Measurements from ENCODE around the gene LTBR.
"Not testable (repeated sequence)": the region's sequence is repeated elsewhere in the genome, so short reads cannot be mapped to it uniquely, and the experiment has no call there.

LTBR gene

DNA sequence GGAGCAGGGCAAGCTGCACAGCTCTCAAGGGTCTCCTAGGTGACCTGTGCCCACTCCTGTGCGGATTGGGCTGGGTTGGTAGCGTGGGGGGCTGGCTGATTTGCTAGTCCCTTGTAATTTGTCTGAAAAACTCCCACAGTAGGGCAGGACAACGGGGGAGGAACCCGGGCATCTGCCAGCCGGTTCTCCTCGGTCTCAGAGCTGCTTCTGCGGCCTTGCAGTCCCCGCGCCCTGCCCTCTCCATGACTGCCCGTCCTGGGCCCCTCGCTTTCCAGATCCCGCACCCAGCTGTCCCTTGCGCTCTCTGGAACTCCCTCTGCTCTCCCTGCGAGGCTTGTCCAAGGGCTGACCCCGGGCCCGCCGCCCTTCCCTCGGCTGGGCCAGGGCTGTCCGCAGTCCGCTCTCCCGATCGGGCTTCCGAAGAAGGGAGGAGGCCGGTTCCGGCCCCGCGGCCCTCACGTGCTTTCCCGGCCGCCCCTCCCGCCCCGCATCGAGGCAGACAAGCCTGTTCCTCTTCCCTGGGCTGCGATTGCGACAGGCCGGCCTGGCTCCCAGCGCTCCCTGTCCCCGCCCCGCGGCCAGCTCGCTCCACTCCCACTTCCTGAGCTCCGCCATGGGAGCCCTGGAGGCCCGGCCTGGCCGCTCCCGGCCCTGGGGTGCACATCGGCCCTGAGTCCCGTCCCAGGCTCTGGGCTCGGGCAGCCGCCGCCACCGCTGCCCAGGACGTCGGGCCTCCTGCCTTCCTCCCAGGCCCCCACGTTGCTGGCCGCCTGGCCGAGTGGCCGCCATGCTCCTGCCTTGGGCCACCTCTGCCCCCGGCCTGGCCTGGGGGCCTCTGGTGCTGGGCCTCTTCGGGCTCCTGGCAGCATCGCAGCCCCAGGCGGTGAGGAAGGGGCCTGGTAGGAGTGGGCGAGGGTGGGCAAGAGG is at the start of gene LTBR:
TSS of gene LTBR (plus strand) at position 591 of the 927 bp plus-strand sequence. CDS start at position 788, 197 bp downstream.
- peak in 48 of 51 donors; percentile 31 to 85 (median 52) for DNase-seq

GRCh38 chr12:6334359-6334758 is 49.6 kb upstream of the LTBR start:
- DNase-seq: no peak

DNA sequence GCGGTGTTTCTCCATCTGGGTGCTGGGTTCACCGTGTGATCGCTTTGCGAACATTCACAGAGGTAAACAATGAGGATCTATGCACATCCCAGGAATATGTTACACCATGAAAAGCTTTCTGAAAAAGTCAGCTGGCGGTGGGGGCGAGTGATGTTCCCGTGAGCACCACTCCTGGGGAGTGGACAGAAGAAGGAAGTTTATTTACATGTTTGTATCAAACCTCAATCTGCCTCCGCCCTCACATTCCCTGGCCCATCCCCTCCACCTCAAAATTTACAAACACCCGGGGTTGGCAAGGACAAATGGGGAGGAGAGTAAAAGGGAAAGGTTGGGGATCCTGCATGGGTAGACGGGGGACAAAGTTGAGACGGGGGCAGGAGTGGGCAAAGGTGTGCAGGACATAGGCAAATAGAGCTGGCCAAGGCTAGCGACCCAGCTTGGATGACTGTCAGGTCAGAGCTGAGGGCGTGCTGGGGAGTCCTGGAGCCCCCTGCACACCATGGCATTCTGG is 49.0 kb upstream of the LTBR start:
- DNase-seq: peak in 2 of 51 donors; percentile 25 to 37

GRCh38 chr12:6335451-6336078 is 48.4 kb upstream of the LTBR start:
- DNase-seq: peak in 24 of 51 donors; percentile 9 to 72 (median 36)

DNA sequence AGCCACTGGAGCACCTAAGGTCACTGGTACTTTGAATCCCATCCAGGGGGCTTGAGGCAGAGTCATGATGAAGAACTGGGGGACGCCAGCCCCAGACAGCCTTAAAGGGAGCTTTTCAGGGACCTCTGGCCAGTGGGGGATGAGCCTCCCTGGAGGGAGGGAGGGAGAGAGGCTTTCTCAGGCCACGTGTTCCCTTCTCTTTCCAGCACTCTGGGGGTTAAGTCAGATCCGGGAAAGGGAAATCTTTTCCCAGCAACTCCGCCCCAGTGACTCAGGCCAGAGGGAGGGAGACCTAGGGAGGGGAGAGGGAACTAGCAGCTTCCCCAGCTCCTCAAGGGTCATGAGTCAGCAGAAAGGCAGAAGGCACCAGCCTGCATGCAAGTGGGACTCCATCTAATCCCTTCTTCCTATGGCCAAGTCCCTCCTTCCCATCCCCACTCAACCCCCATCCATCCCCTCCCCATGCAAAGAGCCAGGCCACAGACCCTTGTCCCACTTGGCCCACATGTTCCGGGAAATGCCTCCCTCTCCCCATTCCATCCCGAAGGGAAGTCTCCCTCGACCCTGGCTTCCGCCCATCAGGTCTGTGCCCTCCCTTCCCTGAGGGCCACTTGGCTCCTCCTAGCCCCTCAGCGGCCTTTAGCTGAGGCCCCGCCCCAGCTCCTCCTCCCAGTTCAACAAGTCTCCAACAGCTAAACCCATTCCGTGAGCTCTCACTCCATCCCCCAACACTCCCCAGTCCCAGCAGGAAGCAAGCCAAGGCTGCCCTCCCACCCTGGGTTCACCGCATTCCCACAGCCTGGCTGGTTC is 47.7 kb upstream of the LTBR start:
- peak in 47 of 51 donors; percentile 17 to 96 (median 70) for DNase-seq

DNA sequence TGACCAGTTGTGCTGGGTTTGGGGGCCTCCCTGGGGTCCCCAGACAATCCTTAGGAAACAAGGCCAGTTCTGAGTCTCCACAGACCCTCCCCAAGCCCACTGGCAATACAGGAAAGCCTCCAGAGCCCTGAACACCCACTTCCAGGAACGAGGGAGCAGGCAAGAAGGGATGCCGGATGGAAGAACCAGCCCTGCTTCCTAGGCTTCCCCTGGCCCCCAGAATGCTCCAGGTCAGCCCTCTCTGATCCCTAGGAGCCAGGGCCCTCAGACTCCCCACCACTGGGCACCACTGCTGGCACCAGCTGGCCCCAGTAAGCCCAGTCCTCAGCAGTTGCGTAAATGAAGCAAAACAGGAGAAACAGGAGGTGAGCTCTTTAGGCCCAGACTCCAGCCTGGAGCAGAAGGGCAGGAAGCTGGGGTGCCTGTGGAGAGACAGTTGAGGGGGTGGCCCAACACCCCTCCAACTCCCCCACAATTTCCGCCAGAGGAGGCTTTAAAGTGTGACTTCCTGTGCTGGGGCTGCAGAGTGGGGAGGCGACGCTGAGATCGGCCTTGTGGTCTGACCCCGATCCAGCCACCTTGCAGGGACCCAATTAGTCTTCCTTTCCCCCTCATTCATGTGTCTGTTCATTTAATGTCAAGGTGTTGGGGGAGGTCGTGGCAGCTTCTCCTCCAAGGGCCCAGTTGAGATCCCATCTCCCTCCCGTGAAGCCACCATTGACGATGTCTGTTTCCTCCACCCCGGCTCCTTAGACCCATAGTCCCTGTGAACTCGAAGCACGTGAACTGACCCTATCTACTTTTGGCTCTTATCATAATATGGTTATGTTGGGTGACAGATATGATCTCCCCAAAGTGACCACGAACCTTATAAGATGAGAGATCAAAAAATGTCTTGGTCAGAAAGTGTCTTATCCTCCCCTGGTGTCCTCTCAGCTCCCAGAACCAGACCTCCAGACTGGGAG is 46.8 kb upstream of the LTBR start:
- no peak for DNase-seq

GRCh38 chr12:6337958-6338433 is 46.0 kb upstream of the LTBR start:
- no peak for DNase-seq

GRCh38 chr12:6338536-6338935 is 45.4 kb upstream of the LTBR start:
- DNase-seq: not testable (repeated sequence)

GRCh38 chr12:6338955-6339354 is 45.0 kb upstream of the LTBR start:
- DNase-seq: no peak

- peak in 2 of 51 donors; percentile 15 to 20 for DNase-seq
These were observed 43.8 kb upstream of the LTBR start for GRCh38 chr12:6340032-6340638.

GRCh38 chr12:6340745-6341416 is 43.1 kb upstream of the LTBR start:
- DNase-seq: peak in 1 of 51 donors; percentile 15

DNA sequence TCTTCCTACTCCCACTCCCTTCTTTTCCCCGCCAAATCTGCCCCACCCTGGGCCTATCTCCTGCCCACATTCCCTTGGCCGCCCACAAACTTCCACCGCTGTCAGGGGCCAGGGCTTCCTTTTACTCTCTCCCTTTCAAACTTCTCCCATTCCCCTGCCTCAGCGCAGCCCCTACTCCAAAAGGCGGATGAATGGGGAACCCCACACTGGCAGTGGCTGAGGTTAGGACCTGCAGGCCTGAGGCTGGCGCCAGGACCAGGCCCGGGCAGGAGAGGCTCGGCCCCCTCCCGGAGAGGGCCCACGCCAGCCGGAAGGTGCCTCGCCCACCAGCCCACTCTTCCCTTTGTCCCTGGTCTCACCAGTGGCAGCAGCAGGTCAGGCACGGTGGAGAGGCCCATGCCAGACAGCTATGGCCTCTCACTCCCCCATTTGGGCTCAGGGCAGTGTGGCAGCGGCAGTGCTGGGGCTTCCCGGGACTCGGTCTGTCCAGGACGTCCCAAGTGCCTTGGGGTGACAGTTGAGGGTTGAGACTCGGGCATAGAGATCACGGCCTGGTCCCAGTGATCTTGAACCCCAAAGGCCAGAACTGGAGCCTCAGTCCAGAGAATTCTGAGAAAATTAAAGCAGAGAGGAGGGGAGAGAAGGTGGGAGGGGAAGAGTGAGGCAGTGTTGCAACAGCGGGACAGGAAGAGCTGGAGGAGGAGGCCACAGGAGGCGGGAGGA is 42.4 kb upstream of the LTBR start, which contains the start of gene TNFRSF1A:
TSS of gene TNFRSF1A (minus strand) at position 660 of the 723 bp plus-strand sequence. CDS start at position 398, 262 bp downstream.
- DNase-seq: peak in 23 of 51 donors; percentile 17 to 68 (median 36)

DNA sequence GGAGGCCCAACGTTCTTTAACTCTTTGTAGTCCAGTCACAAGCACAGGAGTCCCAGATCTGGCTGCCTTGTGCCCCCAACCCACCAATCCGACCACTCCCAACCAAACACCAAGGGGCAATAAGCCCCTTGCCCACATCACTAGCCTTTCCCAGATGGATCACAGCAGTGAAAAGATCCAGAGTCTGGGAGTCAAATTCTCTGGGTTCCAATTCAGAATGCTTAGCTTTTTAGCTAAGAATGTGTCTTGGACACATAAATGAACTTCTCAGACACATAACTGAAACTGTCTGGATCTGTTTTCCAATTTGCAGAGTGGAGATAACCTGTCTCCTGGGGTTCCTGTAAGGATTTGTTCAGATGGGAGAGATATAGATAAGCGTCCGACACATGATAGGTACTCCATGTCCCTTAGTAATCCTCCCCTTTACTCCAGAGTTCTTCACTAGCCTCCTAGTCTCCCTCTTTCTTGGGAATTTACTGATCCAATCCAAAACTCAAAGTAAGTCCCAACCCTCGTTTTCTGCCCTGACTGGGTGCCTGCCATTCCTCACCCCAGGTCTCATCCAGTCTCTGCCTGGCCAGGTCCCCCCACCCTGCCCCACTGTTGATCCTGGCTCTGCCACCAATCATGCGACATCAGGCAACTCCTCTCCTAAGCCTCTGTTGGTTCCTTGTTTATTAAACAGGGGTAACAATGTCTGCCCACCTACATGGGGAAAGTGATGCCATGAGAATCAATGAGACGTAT is 41.6 kb upstream of the LTBR start:
- no peak for DNase-seq

DNA sequence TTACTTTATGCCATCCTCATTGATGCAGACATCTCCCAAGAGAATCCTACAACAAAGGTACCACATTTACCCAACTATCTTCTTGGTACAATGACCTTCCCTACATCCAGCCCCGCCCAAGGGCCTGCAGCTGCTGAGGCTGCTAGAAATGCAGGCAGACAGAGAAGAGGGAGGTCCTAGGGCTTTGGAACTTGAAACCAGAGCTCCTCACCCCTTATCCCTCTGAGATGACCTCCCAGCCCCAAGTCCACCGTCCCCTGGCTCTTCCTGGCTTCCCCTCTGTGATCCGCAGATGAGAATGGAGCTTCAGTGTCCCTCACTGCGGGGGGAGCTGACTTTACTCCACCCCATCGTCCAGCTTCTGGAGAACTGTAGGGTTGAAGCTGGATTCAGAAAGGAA is 40.4 kb upstream of the LTBR start:
- no peak for DNase-seq

DNA sequence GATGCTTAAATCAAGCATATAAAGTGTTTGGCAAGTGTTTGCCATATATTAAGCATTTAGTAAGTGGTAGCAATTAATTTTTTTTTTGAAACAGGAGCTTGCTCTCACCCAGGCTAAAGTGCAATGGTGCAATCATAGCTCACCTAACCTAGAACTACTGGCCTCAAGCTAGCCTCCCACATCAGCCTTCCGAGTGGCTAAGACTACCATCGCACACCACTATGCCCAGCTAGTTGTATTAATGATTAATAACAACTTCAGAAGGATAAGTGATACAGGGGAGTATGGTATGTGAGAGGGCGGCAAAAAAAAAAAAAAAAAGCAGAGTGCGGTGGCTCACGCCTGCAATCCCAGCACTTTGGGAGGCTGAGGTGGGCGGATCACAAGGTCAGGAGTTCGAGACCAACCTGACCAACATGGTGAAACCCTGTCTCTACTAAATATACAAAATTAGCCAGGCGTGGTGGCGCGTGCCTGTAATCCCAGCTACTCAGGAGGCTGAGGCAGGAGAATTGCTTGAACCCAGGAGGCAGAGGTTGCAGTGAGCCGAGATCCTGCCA is 39.8 kb upstream of the LTBR start:
- not testable (repeated sequence) for DNase-seq

- peak in 2 of 51 donors; percentile 34 to 40 for DNase-seq
These were observed 38.5 kb upstream of the LTBR start for GRCh38 chr12:6345319-6346091.

Measured in hypothalamus (tissue), 51 donors.